HepG2 (cell line): Measurements from ENCODE around the gene ANO2. TPM values are rescaled to one million over a fixed set of nuclear protein-coding genes. Genes with fewer than 3 reads are reported as not detected.

ENCODE experiments used
- ATAC-seq: fragments of 200-7000 bp; cut with Tn5 transposase; 3 replicates; pipeline ENCODE4 v1.9.1; 2020; ENCODE audit warnings: mild to moderate bottlenecking, moderate library complexity
- BruUV-seq: library from RNA; stranded (reverse); fragments of 400-500 nt; replicated peaks from 2 replicates; lab custom pipeline; 2021; lab: Mats Ljungman, UMichigan
- CTCF ChIA-PET: fragments of 300-600 bp; formaldehyde crosslinking; extraction: SDS; loops from one replicate; lab custom pipeline; 2021; ENCODE audit warnings: low total read pairs, inconsistent platforms, low intra/inter-chr PET ratio; lab: Yijun Ruan, JAX
- POLR2A ChIA-PET: fragments of 350-600 bp; sonication (Branson Sonifier 250); formaldehyde crosslinking; loops from one replicate; lab custom pipeline; 2020; ENCODE audit warnings: antibody characterized with exemption, inconsistent platforms; lab: Yijun Ruan, JAX
- DNase-seq: peaks from one replicate; pipeline ENCODE4 v3.0.0-alpha.2; 2015; ENCODE audit warnings: low spot score
- FAIRE-seq: peaks from 3 replicates; lab custom pipeline; 2011; peaks lifted over from hg19 to GRCh38; lab: Jason Lieb, UNC
- H2AFZ ChIP-seq: one replicate; pipeline ENCODE4 v1.6.1; 2011; ENCODE audit warnings: low read length, inconsistent platforms
- H3K27ac ChIP-seq: fragments of 300-600 bp; 3 replicates; pipeline ENCODE4 v1.8.0; 2011; ENCODE audit warnings: mixed run types, mild to moderate bottlenecking, mixed read lengths, low read length, inconsistent platforms; ENCODE audit not compliant: insufficient read depth; ENCODE audit errors: extremely low read length
- H3K27me3 ChIP-seq, 2 experiments: fragments of 200-600 bp in 1 of 2; 2 replicates in 1 of 2; 3 replicates in 1 of 2; pipeline versions ENCODE4 v1.6.0 to v1.8.0; 2011; ENCODE audit warnings: low read length in 2 of 2, mild to moderate bottlenecking in 2 of 2, moderate library complexity in 2 of 2, inconsistent platforms in 1 of 2; ENCODE audit not compliant: insufficient read depth in 2 of 2, control insufficient read depth in 1 of 2
- H3K36me3 ChIP-seq, 2 experiments: fragments of 200-600 bp in 1 of 2; replicated peaks in 1 of 2; 2 replicates in 1 of 2; 3 replicates in 1 of 2; pipeline versions ENCODE4 v1.5.1 to v1.8.0; 2011; ENCODE audit warnings: low read length in 2 of 2, inconsistent platforms in 1 of 2; ENCODE audit not compliant: insufficient read depth in 2 of 2, control insufficient read depth in 1 of 2
- H3K4me1 ChIP-seq: 2 replicates; pipeline ENCODE4 v1.5.1; 2012; ENCODE audit warnings: low read length, inconsistent platforms; ENCODE audit not compliant: insufficient read depth
- H3K4me2 ChIP-seq: 2 replicates; pipeline ENCODE4 v1.6.0; 2011; ENCODE audit warnings: low read depth, low read length, inconsistent platforms
- H3K4me3 ChIP-seq, 3 experiments: fragments of 200-600 bp in 1 of 3; sonication (generic), shearing (Covaris generic) in 1 of 3; replicated peaks in 1 of 3; 2 replicates each; pipeline ENCODE4 v1.5.1; 2011 to 2016; ENCODE audit warnings: low read length in 3 of 3, inconsistent platforms in 2 of 3, low read depth in 2 of 3, mild to moderate bottlenecking in 2 of 3, control low read depth in 1 of 3, mixed read lengths in 1 of 3; ENCODE audit not compliant: insufficient read depth in 1 of 3
- H3K79me2 ChIP-seq: one replicate; pipeline ENCODE4 v1.6.1; 2011; ENCODE audit warnings: low read length, inconsistent platforms; ENCODE audit not compliant: insufficient read depth
- H3K9ac ChIP-seq: 2 replicates; pipeline ENCODE4 v1.6.0; 2011; ENCODE audit warnings: mild to moderate bottlenecking, low read depth, low read length, inconsistent platforms; ENCODE audit not compliant: insufficient read depth
- H3K9me3 ChIP-seq: 2 replicates; pipeline ENCODE4 v1.5.1; 2012; ENCODE audit warnings: mild to moderate bottlenecking, low read length
- H4K20me1 ChIP-seq: 2 replicates; pipeline ENCODE4 v1.6.0; 2011; ENCODE audit warnings: inconsistent platforms, mild to moderate bottlenecking, low read length, moderate library complexity; ENCODE audit not compliant: insufficient read depth
- PCBP1 ChIP-seq: fragments of 200-400 bp; formaldehyde crosslinking; IDR thresholded peaks from 2 replicates; pipeline ENCODE4 v1.6.1; 2017; ENCODE audit warnings: mild to moderate bottlenecking, low read depth, low read length, borderline replicate concordance
- SRY ChIP-seq: sonication (generic); formaldehyde crosslinking; IDR thresholded peaks from 2 replicates; pipeline ENCODE4 v1.8.0; 2022; ENCODE audit warnings: mild to moderate bottlenecking, missing genetic modification reagents
- ZMYM2 ChIP-seq: sonication (generic); formaldehyde crosslinking; IDR thresholded peaks from 2 replicates; pipeline ENCODE4 v1.8.0; 2022; ENCODE audit warnings: mild to moderate bottlenecking, missing genetic modification reagents
- ZNF17 ChIP-seq: sonication (generic); formaldehyde crosslinking; IDR thresholded peaks from 2 replicates; pipeline ENCODE4 v1.5.0; 2020; ENCODE audit warnings: mild to moderate bottlenecking, missing genetic modification reagents
- ZNF333 ChIP-seq: sonication (generic); formaldehyde crosslinking; IDR thresholded peaks from 2 replicates; pipeline ENCODE4 v1.4.0; 2020; ENCODE audit warnings: mild to moderate bottlenecking, missing genetic modification reagents, borderline replicate concordance
- WGBS: methylation state at CpG from one replicate; pipeline ENCODE4 v1.1.6; 2017; ENCODE audit warnings: low lambda C conversion rate; 5-methylcytosine and 5-hydroxymethylcytosine counted together
- in situ Hi-C: cut with HindIII; loops from 2 replicates; pipeline ENCODE4 v1.10.0; 2017; ENCODE audit warnings: low pct_unique_long_range_greater_than_20kb; ENCODE audit not compliant: extremely low pct_ligation_motif_present
- intact Hi-C: fragments of 100-400 bp; cut with micrococcal nuclease; formaldehyde crosslinking; loops from one replicate; pipeline ENCODE4 v1.10.0; 2022; ENCODE audit not compliant: unreplicated experiment
- polyA plus RNA-seq, 8 experiments: library from polyadenylated mRNA; depleted of rRNA in 3 of 8; stranded (reverse) in 7 of 8; unstranded in 1 of 8; fragments of >200 nt; fragmentation: Illumina TruSeq in 4 of 8; extraction: Trizol in 4 of 8; gene quantifications; 2 replicates each; pipeline versions ENCODE4 v1.2.1 to v1.2.3, GENCODE V29; 2011 to 2016; ENCODE audit warnings: low read depth in 4 of 8, missing spikeins in 1 of 8, mixed read lengths in 1 of 8; ENCODE audit not compliant: insufficient read depth in 1 of 8
- total RNA-seq, 5 experiments: library from RNA; depleted of rRNA; stranded (reverse); fragments of >200 nt; fragmentation: Illumina TruSeq; extraction: Trizol; gene quantifications; 2 replicates each; pipeline ENCODE4 v1.2.3, GENCODE V29; 2016; ENCODE audit warnings: low read depth in 1 of 5
- TF ChIP-seq, protein P1 (sequence below): sonication (generic); formaldehyde crosslinking; IDR thresholded peaks from 2 replicates; pipeline ENCODE4 v1.4.0; 2020; ENCODE audit warnings: missing genetic modification reagents
- TF ChIP-seq, protein P2 (sequence below): fragments of 450-650 bp; IDR thresholded peaks from 2 replicates; pipeline ENCODE4 v1.6.1; 2016
- TF ChIP-seq, protein P3 (sequence below): sonication (generic); formaldehyde crosslinking; IDR thresholded peaks from 2 replicates; pipeline ENCODE4 v1.5.0; 2020; ENCODE audit warnings: missing genetic modification reagents, mild to moderate bottlenecking, borderline replicate concordance

Gene ANO2
- total and polyA plus RNA-seq, 2 of the 13 experiments (the other 11 are each of a cell fraction or from before 2014, with no cell fraction given), result 0.18 TPM; not detected in 1

DNA sequence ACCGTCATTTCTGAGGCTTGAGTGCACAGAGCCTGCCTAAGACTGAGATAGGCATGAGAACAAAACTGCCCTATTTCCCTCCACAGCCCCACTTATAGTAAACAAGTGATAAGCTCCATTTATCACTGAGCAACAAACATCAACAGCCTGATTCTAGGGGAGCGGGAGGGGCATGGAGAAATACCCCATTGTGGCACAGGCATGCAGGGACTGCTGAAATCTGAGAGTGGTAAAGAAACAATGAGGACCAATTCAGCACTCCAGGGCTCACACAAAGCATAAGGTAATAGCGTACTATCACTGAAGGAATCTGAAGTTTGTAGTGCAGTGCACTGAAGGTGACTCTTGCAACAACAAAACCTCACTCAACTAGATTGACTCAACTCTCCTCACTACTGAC is 186.7 kb downstream of the ANO2 start (continued):
- TF ChIP-seq ZNF333 (no peak), ZNF17 (no peak)
- TF ChIP-seq, all 625 proteins: peak for 0

DNA sequence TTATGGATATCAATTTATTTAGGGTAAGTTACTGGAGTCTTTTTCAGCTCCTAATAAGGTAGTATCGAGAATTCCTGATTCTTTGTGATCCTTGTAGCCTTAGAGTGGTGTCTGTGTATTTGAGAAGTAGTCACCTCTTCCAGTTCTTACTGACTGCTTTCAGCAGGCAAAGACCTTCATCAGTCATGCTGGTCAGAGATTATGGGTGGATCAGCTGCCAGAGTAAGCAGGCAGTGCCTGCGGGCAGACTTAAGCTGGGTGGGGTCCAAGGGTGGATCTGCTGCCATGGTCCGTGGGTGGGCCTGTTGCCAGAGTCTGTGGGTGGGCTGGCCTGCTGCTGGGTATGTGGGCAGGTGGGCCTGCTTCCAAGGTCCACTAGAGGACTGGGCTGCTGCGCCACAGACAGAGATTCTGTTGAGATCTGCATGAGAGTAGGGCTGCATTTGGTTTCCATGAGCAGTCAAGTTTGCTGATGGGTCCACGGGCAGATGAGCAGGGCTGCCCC is 188.7 kb downstream of the ANO2 start:
- Histone ChIP-seq H3K9ac (no peak overlapping the region), H3K4me2 (no peak overlapping the region), H3K36me3 (no peaks in the 10 kb centered on the region), H2AFZ (no peak overlapping the region), H4K20me1 (no peaks in the 10 kb centered on the region), H3K4me3 (no peak overlapping the region), H3K4me1 (no peaks in the 10 kb centered on the region), H3K79me2 (no peaks in the 10 kb centered on the region), H3K9me3 (no peaks in the 10 kb centered on the region), H3K27ac (no peak overlapping the region), H3K27me3 (no peaks in the 10 kb centered on the region)
- CTCF ChIA-PET, result no interaction called here
- WGBS, result 7% methylated on average over 3 of the region's 5 CpGs
- in situ Hi-C loops (no loop called here), intact Hi-C loops (no loop called here)
- POLR2A ChIA-PET, result no interaction called here
- DNase-seq (no peak), FAIRE-seq (no peak), ATAC-seq (no peak)
- BruUV-seq, result no TSS peak
- no peak for TF ChIP-seq SRY (CRISPR knock-in tag)

DNA sequence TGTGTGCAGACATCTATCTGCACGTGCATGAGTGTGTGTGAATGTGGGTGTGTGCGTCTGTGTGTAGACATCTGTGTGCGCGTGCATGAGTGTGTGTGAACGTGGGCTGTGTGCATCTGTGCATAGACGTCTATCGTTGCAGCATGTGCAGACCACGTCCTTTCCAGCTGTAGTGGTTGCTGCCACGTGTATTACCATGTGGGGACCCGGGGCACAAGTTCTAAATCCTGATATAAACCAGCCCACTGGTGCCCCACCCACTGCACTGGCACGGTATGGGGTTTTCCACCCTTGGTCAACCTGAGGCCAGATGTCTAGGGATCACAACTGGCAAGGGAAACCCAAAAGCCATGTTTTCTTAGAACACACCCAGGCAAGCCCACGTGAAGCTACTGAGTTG is 197.0 kb downstream of the ANO2 start:
- TF ChIP-seq, protein P1, sequence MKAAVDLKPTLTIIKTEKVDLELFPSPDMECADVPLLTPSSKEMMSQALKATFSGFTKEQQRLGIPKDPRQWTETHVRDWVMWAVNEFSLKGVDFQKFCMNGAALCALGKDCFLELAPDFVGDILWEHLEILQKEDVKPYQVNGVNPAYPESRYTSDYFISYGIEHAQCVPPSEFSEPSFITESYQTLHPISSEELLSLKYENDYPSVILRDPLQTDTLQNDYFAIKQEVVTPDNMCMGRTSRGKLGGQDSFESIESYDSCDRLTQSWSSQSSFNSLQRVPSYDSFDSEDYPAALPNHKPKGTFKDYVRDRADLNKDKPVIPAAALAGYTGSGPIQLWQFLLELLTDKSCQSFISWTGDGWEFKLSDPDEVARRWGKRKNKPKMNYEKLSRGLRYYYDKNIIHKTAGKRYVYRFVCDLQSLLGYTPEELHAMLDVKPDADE (CRISPR knock-in tag), result no peak
- TF ChIP-seq, protein P2, sequence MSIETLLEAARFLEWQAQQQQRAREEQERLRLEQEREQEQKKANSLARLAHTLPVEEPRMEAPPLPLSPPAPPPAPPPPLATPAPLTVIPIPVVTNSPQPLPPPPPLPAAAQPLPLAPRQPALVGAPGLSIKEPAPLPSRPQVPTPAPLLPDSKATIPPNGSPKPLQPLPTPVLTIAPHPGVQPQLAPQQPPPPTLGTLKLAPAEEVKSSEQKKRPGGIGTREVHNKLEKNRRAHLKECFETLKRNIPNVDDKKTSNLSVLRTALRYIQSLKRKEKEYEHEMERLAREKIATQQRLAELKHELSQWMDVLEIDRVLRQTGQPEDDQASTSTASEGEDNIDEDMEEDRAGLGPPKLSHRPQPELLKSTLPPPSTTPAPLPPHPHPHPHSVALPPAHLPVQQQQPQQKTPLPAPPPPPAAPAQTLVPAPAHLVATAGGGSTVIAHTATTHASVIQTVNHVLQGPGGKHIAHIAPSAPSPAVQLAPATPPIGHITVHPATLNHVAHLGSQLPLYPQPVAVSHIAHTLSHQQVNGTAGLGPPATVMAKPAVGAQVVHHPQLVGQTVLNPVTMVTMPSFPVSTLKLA, result peak; percentile 85
- TF ChIP-seq, protein P3, sequence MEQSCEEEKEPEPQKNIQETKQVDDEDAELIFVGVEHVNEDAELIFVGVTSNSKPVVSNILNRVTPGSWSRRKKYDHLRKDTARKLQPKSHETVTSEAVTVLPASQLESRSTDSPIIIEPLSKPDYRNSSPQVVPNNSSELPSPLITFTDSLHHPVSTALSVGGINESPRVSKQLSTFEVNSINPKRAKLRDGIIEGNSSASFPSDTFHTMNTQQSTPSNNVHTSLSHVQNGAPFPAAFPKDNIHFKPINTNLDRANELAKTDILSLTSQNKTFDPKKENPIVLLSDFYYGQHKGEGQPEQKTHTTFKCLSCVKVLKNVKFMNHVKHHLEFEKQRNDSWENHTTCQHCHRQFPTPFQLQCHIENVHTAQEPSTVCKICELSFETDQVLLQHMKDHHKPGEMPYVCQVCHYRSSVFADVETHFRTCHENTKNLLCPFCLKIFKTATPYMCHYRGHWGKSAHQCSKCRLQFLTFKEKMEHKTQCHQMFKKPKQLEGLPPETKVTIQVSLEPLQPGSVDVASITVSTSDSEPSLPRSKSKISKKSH (CRISPR knock-in tag), result no peak
- no peak for TF ChIP-seq PCBP1
- no peak for TF ChIP-seq ZMYM2 (CRISPR knock-in tag)
- Histone ChIP-seq H4K20me1 (no peaks in the 10 kb centered on the region; the same call in 1 of the 2 replicates), H3K79me2 (no peaks in the 10 kb centered on the region), H3K9me3 (no peaks in the 10 kb centered on the region), H3K27ac (no peak overlapping the region), H3K9ac (no peak overlapping the region), H3K36me3 (no peaks in the 10 kb centered on the region), H3K27me3 (no peaks in the 10 kb centered on the region), H3K4me2 (no peak overlapping the region), H3K4me1 (no peaks in the 10 kb centered on the region), H2AFZ (no peak overlapping the region), H3K4me3 (no peak overlapping the region)
- ChIA-PET POLR2A (no interaction called here), CTCF (no interaction called here)
- ATAC-seq, result no peak
- BruUV-seq, result no TSS peak
- in situ Hi-C loops, result loop anchor here (10.0 kb wide), 1 partner anchor 127 kb away; no protein-coding TSS in a partner anchor
- WGBS, result 31% methylated on average over 11 of the region's 12 CpGs
- intact Hi-C loops, result no loop called here
- no peak for DNase-seq
- FAIRE-seq, result no peak
